ENCODE results near the gene SAP130.

Gene SAP130

GRCh38 chr2:128012698-128013097 is 15.2 kb downstream of the SAP130 start:
- TF ChIP-seq, protein P1, sequence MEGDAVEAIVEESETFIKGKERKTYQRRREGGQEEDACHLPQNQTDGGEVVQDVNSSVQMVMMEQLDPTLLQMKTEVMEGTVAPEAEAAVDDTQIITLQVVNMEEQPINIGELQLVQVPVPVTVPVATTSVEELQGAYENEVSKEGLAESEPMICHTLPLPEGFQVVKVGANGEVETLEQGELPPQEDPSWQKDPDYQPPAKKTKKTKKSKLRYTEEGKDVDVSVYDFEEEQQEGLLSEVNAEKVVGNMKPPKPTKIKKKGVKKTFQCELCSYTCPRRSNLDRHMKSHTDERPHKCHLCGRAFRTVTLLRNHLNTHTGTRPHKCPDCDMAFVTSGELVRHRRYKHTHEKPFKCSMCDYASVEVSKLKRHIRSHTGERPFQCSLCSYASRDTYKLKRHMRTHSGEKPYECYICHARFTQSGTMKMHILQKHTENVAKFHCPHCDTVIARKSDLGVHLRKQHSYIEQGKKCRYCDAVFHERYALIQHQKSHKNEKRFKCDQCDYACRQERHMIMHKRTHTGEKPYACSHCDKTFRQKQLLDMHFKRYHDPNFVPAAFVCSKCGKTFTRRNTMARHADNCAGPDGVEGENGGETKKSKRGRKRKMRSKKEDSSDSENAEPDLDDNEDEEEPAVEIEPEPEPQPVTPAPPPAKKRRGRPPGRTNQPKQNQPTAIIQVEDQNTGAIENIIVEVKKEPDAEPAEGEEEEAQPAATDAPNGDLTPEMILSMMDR (IDR thresholded peaks at IDR 0.05; ENCODE audit: extremely low read depth, insufficient read depth, missing control alignments) = no peak
- in situ Hi-C loops (cut with MboI; ENCODE audit: low pct_unique_long_range_greater_than_20kb, low sequenced_read_pairs, unreplicated experiment) = no loop called here
- DNase-seq (ENCODE audit: low spot score) = no peak

DNA sequence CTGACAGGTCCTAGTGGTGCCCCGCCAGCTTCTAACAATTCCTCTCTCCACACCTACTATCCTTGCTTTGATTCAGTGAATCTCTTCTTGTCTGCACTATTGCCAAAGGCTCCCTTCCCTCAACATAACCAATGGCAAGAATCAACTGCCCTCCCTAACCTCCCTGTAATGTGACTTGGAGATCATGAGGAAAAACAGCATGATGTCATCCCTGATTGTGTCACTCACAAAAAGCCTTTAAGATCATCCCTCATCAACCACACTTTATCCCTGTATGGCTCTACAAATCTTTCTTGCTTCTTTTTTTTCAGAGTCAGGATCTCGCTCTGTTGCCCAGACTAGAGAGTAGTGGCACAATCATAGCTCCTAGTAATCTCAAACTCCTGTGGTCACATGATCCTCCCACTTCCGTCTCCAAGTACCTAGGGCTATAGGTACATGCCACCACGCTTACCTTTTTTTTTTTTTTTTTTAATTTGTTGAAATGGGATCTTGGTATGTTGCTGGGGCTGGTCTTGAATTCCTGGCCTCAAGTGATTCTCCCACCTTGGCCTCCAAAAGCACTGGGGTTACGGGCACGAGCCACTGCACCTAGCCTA is 19.7 kb downstream of the SAP130 start:
- DNase-seq (ENCODE audit: low spot score) = no peak
- in situ Hi-C loops (cut with MboI; ENCODE audit: low pct_unique_long_range_greater_than_20kb, low sequenced_read_pairs, unreplicated experiment) = no loop called here
- TF ChIP-seq, protein P1 (IDR thresholded peaks at IDR 0.05; ENCODE audit: extremely low read depth, insufficient read depth, missing control alignments) = no peak

DNA sequence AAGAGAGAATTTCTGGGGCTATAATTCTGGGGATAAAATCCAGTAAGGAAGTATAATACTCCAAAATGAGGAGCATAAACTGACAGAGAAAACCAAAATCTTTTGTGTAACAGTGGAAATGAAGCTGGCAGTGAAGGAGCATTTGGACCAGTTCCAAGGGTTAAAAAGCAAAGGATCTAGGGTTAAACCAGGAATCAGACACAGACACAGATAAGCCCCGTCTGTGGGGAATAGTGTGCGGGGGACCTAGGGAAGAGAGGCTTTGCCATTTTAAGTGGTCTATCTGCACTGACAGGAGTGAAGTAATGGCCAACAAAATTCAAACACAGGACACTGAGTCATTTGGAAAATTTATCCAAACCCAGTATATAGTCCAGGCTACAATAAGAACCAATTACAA is 23.4 kb downstream of the SAP130 start:
- TF ChIP-seq, protein P1 (IDR thresholded peaks at IDR 0.05; ENCODE audit: extremely low read depth, insufficient read depth, missing control alignments) = no peak
- DNase-seq (ENCODE audit: low spot score) = no peak
- in situ Hi-C loops (cut with MboI; ENCODE audit: low pct_unique_long_range_greater_than_20kb, low sequenced_read_pairs, unreplicated experiment) = no loop called here

- TF ChIP-seq, protein P1 (IDR thresholded peaks at IDR 0.05; ENCODE audit: extremely low read depth, insufficient read depth, missing control alignments) = no peak
- no peak for DNase-seq (ENCODE audit: low spot score)
- in situ Hi-C loops (cut with MboI; ENCODE audit: low pct_unique_long_range_greater_than_20kb, low sequenced_read_pairs, unreplicated experiment) = no loop called here
These were observed 24.4 kb downstream of the SAP130 start for GRCh38 chr2:128003463-128003862.

- in situ Hi-C loops (cut with MboI; ENCODE audit: low pct_unique_long_range_greater_than_20kb, low sequenced_read_pairs, unreplicated experiment) = no loop called here
- TF ChIP-seq, protein P1 (IDR thresholded peaks at IDR 0.05; ENCODE audit: extremely low read depth, insufficient read depth, missing control alignments) = no peak
- no peak for DNase-seq (ENCODE audit: low spot score)
These were observed 31.7 kb downstream of the SAP130 start for GRCh38 chr2:127996160-127996559.

GRCh38 chr2:127995725-127996124 is 32.1 kb downstream of the SAP130 start:
- no peak for DNase-seq (ENCODE audit: low spot score)
- TF ChIP-seq, protein P1 (IDR thresholded peaks at IDR 0.05; ENCODE audit: extremely low read depth, insufficient read depth, missing control alignments) = no peak
- in situ Hi-C loops (cut with MboI; ENCODE audit: low pct_unique_long_range_greater_than_20kb, low sequenced_read_pairs, unreplicated experiment) = no loop called here
